Kidney (tissue), 14 donors: Measurements from ENCODE around the gene MED14. TPM values are rescaled to one million over a fixed set of nuclear protein-coding genes. Genes with fewer than 3 reads are reported as not detected.

Experiments
- DNase-seq, 5 donors: peaks; one replicate each; pipeline ENCODE4 v3.0.0-alpha.2; 2013 to 2020
- FAIRE-seq: peaks from 2 replicates; lab custom pipeline; 2012; peaks lifted over from hg19 to GRCh38; lab: Jason Lieb, UNC
- H3K27ac ChIP-seq, 2 donors: one replicate each; pipeline ENCODE4 v1.7.0; 2013; ENCODE audit warnings: low read depth in 2 of 2, low read length in 2 of 2, inconsistent platforms in 1 of 2
- H3K27me3 ChIP-seq: one replicate; pipeline ENCODE4 v1.7.1; 2013; ENCODE audit warnings: low read length, inconsistent platforms; ENCODE audit not compliant: control insufficient read depth, insufficient read depth
- H3K36me3 ChIP-seq, 3 donors: one replicate each; pipeline versions ENCODE4 v1.7.0 to v1.7.1; 2013; ENCODE audit warnings: low read length in 3 of 3, control low read depth in 1 of 3, inconsistent platforms in 1 of 3; ENCODE audit not compliant: insufficient read depth in 3 of 3, control insufficient read depth in 2 of 3
- H3K4me1 ChIP-seq, 3 donors: one replicate each; pipeline versions ENCODE4 v1.7.0 to v1.7.1; 2013; ENCODE audit warnings: low read length in 3 of 3, inconsistent platforms in 1 of 3, low read depth in 1 of 3; ENCODE audit not compliant: control insufficient read depth in 2 of 3, insufficient read depth in 2 of 3
- H3K4me3 ChIP-seq, 3 donors: one replicate each; pipeline versions ENCODE4 v1.7.0 to v1.8.1; 2013; ENCODE audit warnings: low read length in 3 of 3, control low read depth in 1 of 3, inconsistent platforms in 1 of 3
- H3K9ac ChIP-seq, 3 donors: one replicate each; pipeline versions ENCODE4 v1.7.0 to v1.7.1; 2013; ENCODE audit warnings: low read length in 3 of 3, control low read depth in 1 of 3, inconsistent platforms in 1 of 3
- H3K9me3 ChIP-seq, 3 donors: one replicate each; pipeline versions ENCODE4 v1.7.0 to v1.7.1; 2013; ENCODE audit warnings: low read length in 3 of 3, control low read depth in 1 of 3, inconsistent platforms in 1 of 3; ENCODE audit not compliant: control insufficient read depth in 2 of 3, insufficient read depth in 1 of 3
- intact Hi-C: fragments of 100-400 bp; cut with DNase I; formaldehyde crosslinking; loops from one replicate; pipeline ENCODE4 v1.11.1; 2022
- polyA plus RNA-seq: library from polyadenylated mRNA; stranded (reverse); fragments of 350-450 nt; fragmentation: Illumina TruSeq; extraction: RNeasy Lipid Tissue Mini Kit (QIAGEN cat#74804); gene quantifications from one replicate; pipeline ENCODE4 v1.2.3, GENCODE V29; 2014; ENCODE audit warnings: low read depth, low replicate concordance; ENCODE audit not compliant: insufficient read depth
- total RNA-seq: library from RNA; stranded (reverse); fragmentation: NEBNext Ultra II Directional; extraction: Animal tissue kit (Norgen Biotek cat#: 25700); gene quantifications from one replicate; pipeline ENCODE4 v1.2.1, GENCODE V29; 2021
- TF ChIP-seq, protein P1 (sequence below): IDR thresholded peaks from 3 replicates; pipeline ENCODE4 v1.5.1; 2012; ENCODE audit warnings: mild to moderate bottlenecking, moderate library complexity, borderline replicate concordance; ENCODE audit not compliant: insufficient read depth; ENCODE audit errors: extremely low read depth
- donor health status: control.
- donor health status: control.
- donor health status: control.
- donor health status: control.
- donor health status: control.
- donor health status: DM: yes; HTN: yes; CAD: no.
- donor health status: Normal renal cell carcinoma (clear cell type).

The MED14 gene
- total and polyA plus RNA-seq, 2 donors from 2014 or later = 5.9 to 53.7 TPM

DNA sequence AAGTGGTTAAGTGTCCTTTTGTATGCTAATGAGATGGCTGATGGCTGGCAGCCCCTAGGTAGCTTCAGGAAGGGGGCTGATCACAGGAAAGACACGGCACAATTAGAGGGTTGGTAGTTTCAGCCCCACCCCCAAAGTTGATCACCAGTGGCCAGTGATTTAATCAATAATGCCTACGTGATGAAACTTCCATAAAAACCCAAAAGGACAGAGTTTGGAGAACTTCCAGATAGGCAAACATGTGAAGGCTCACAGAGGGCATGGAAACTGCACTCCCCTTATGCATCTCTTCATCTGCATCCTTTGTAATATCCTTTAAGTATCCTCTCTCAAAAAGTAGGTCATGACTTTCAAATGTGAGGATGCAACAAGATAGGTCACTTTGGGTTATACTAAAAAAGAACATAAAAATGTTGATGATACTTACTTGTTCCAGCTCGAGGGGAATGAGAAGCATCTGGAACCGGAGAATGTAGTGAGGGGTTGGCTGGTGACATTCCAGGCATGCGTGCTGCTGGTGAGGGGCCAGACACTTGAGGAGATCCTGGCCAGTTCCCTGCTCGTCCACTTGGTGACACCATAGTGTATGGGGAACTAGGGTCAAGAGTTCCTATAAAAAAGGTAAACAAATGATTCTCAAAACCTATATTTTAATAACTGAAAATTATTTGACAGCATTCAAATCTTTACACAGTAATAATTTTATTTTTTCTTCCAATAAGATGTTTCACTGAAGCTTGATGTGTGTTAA lies 71.3 kb downstream of the MED14 start:
- FAIRE-seq (no peak), DNase-seq (peak in 1 of 5 donors; percentile 21)
- Histone ChIP-seq H3K9ac (no peak overlapping the region), H3K4me3 (no peak overlapping the region), H3K9me3 (no peaks in the 10 kb centered on the region), H3K4me1 (no peaks in the 10 kb centered on the region), H3K27ac (no peak overlapping the region), H3K36me3 (peaks cover 0 to 23% (median 0%) of the 10 kb centered on the region in 3 donors), H3K27me3 (no peaks in the 10 kb centered on the region)
- TF ChIP-seq, protein P1, sequence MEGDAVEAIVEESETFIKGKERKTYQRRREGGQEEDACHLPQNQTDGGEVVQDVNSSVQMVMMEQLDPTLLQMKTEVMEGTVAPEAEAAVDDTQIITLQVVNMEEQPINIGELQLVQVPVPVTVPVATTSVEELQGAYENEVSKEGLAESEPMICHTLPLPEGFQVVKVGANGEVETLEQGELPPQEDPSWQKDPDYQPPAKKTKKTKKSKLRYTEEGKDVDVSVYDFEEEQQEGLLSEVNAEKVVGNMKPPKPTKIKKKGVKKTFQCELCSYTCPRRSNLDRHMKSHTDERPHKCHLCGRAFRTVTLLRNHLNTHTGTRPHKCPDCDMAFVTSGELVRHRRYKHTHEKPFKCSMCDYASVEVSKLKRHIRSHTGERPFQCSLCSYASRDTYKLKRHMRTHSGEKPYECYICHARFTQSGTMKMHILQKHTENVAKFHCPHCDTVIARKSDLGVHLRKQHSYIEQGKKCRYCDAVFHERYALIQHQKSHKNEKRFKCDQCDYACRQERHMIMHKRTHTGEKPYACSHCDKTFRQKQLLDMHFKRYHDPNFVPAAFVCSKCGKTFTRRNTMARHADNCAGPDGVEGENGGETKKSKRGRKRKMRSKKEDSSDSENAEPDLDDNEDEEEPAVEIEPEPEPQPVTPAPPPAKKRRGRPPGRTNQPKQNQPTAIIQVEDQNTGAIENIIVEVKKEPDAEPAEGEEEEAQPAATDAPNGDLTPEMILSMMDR = no peak
- intact Hi-C loops = no loop called here

DNA sequence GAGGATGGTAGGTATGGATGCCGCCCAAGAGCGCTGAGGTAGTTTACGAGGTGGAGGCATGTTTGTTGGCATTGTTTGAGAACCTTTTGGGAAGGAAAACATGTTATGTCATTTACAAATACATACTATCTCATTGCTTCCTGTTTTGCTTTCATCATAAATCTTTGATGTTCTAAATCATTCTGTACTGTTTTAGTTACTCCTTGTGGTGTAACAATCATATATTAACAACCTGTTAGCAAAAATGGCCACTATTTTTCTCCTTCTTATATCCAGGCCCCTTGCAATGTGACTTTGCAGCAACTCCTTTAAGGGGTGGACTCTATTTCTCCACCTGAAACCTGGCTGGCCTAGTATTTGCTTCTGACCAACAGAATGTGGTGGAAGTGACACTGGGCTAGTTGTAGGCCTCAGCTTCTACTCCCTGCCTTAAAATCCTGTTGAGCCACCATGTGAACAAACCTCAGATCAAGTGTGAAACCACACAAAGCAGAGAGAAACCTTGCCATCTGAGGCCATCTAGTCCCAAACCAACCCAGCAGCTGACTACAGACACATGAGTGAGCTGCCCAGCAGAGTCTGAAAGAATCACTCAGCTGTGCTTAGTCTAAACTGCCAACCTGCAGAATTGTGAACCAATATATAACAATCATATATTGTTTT lies 72.1 kb downstream of the MED14 start:
- FAIRE-seq (no peak), DNase-seq (no peak)
- Histone ChIP-seq H3K27me3 (no peaks in the 10 kb centered on the region), H3K27ac (no peak overlapping the region), H3K9ac (no peak overlapping the region), H3K36me3 (peaks cover 0 to 26% (median 0%) of the 10 kb centered on the region in 3 donors), H3K9me3 (no peaks in the 10 kb centered on the region), H3K4me3 (no peak overlapping the region), H3K4me1 (no peaks in the 10 kb centered on the region)
- TF ChIP-seq, protein P1 = no peak
- intact Hi-C loops = no loop called here

DNA sequence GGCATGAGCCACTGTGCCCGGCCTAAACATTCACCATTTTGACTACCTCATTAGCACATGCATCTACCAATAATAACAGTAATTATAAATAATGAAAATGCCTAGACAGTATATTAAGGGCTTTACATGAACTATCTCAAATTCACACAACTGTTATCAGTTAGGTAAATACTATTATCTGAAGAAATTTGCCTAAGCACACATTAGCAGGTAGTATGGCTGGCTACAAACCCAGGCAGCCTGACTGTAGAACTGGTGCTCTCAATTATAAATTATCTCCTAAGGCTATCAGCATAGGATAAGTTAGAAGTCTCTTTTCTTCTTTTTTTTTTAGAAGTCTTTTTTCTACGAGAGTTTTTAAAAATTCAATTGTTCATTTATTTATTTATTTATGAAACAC lies 73.9 kb downstream of the MED14 start:
- TF ChIP-seq, protein P1 = no peak
- DNase-seq = no peak
- no peak for FAIRE-seq
- H3K4me3 ChIP-seq = no peak overlapping the region
- H3K9ac ChIP-seq = no peak overlapping the region
- H3K27me3 ChIP-seq = no peaks in the 10 kb centered on the region
- H3K9me3 ChIP-seq = no peaks in the 10 kb centered on the region
- H3K4me1 ChIP-seq = no peaks in the 10 kb centered on the region
- peaks cover 0 to 19% (median 0%) of the 10 kb centered on the region in 3 donors for H3K36me3 ChIP-seq
- no peak overlapping the region for H3K27ac ChIP-seq
- intact Hi-C loops = no loop called here
